Stomach (tissue), 19 donors: ENCODE results near the gene KLHL17. TPM values are rescaled to one million over a fixed set of nuclear protein-coding genes. Genes with fewer than 3 reads are reported as not detected.

ENCODE experiments used
- DNase-seq, 2 donors: peaks; one replicate each; pipeline versions ENCODE4 v3.0.0 to v3.0.0-alpha.2; 2013 to 2019
- H3K27ac ChIP-seq, 5 donors: fragments of 200-600 bp in 4 of 5; sonication (generic) in 4 of 5; one replicate each; pipeline ENCODE4 v1.5.1; 2013 to 2019; ENCODE audit warnings: mild to moderate bottlenecking in 1 of 5, moderate library complexity in 1 of 5
- H3K27me3 ChIP-seq, 3 donors: fragments of 200-600 bp; sonication (generic); one replicate each; pipeline ENCODE4 v1.5.1; 2017 to 2019; ENCODE audit warnings: mixed run types in 1 of 3
- H3K36me3 ChIP-seq, 4 donors: fragments of 200-600 bp; sonication (generic); 1 replicate in 3 of 4; 2 replicates in 1 of 4; pipeline ENCODE4 v1.5.1; 2016 to 2019
- H3K4me1 ChIP-seq, 4 donors: fragments of 200-600 bp; sonication (generic); one replicate each; pipeline ENCODE4 v1.5.1; 2016 to 2019
- H3K4me3 ChIP-seq, 4 donors: fragments of 200-600 bp; sonication (generic) in 3 of 4; one replicate each; pipeline ENCODE4 v1.5.1; 2016 to 2019; ENCODE audit warnings: mild to moderate bottlenecking in 1 of 4
- H3K9me3 ChIP-seq, 4 donors: fragments of 200-600 bp; sonication (generic); one replicate each; pipeline ENCODE4 v1.5.1; 2016 to 2019
- EP300 ChIP-seq: sonication (generic); formaldehyde crosslinking; IDR thresholded peaks from one replicate; pipeline ENCODE4 v1.6.1; 2017; ENCODE audit warnings: antibody characterized with exemption
- POLR2A ChIP-seq, 4 donors: fragments of 450-650 bp; IDR thresholded peaks; one replicate each; pipeline ENCODE4 v1.6.1; 2016; ENCODE audit warnings: antibody characterized with exemption in 4 of 4, control low read depth in 2 of 4, mild to moderate bottlenecking in 1 of 4, moderate library complexity in 1 of 4
- POLR2AphosphoS5 ChIP-seq, 3 donors: sonication (generic); formaldehyde crosslinking; IDR thresholded peaks; one replicate each; pipeline ENCODE4 v1.6.1; 2016; ENCODE audit warnings: antibody characterized with exemption in 3 of 3
- WGBS, 5 donors: extraction: QIAGEN DNeasy Blood & Tissue Kit in 3 of 5; methylation state at CpG; one replicate each; pipeline versions ENCODE4 v1.1.5 to v1.1.7; 2013 to 2018; 5-methylcytosine and 5-hydroxymethylcytosine counted together
- intact Hi-C: fragments of 100-400 bp; cut with DNase I; formaldehyde crosslinking; loops from one replicate; pipeline ENCODE4 v1.15.1; 2023; ENCODE audit warnings: low total_unique reads
- long read RNA-seq, 10 donors: transcript quantifications; one replicate each; lab custom pipeline, GENCODE V29; 2026
- polyA plus RNA-seq, 3 donors: library from polyadenylated mRNA; stranded (reverse); fragments of 200-250 nt; gene quantifications; one replicate each; pipeline ENCODE4 v1.2.3, GENCODE V29; 2013
- total RNA-seq, 5 donors: library from RNA; depleted of rRNA; stranded (reverse); fragments of >200 nt; gene quantifications; one replicate each; pipeline versions ENCODE4 v1.1.0 to v1.2.3, GENCODE V29; 2014 to 2016
- TF ChIP-seq, protein P1 (sequence below), 7 experiments: fragments of 450-650 bp in 4 of 7; fragments of 200-600 bp in 3 of 7; sonication (generic) in 3 of 7; IDR thresholded peaks; one replicate each; pipeline ENCODE4 v1.5.1; 2016 to 2019; ENCODE audit warnings: antibody characterized with exemption in 7 of 7, control low read depth in 2 of 7, mild to moderate bottlenecking in 1 of 7
- donor health status: healthy with polysubstance abuse.
- donor health status: Bipolar disorder and iron deficiency.
- donor health status: healthy.

KLHL17 gene
- total RNA-seq (10 to 100 TPM in 2 of 5 donors, 1 to 10 TPM in 3; 1.7 to 99.9 (median 8.1) TPM), polyA plus RNA-seq (10 to 100 TPM in 1 of 3 donors, 1 to 10 TPM in 2; 6.0 to 19.3 (median 7.2) TPM)
- long read RNA-seq, donor 1 = 0 reads
- long read RNA-seq, donor 2 = 0 reads
- long read RNA-seq, donor 3 = 0 reads
- long read RNA-seq, donor 4 = 0 reads
- long read RNA-seq, donor 5 = 0 reads
- long read RNA-seq, donor 6 = 0 reads
- long read RNA-seq, donor 7 = 0 reads
- long read RNA-seq, donor 8 = 0 reads
- long read RNA-seq, donor 9 = 0 reads
- long read RNA-seq, donor 10 = 0 reads

DNA sequence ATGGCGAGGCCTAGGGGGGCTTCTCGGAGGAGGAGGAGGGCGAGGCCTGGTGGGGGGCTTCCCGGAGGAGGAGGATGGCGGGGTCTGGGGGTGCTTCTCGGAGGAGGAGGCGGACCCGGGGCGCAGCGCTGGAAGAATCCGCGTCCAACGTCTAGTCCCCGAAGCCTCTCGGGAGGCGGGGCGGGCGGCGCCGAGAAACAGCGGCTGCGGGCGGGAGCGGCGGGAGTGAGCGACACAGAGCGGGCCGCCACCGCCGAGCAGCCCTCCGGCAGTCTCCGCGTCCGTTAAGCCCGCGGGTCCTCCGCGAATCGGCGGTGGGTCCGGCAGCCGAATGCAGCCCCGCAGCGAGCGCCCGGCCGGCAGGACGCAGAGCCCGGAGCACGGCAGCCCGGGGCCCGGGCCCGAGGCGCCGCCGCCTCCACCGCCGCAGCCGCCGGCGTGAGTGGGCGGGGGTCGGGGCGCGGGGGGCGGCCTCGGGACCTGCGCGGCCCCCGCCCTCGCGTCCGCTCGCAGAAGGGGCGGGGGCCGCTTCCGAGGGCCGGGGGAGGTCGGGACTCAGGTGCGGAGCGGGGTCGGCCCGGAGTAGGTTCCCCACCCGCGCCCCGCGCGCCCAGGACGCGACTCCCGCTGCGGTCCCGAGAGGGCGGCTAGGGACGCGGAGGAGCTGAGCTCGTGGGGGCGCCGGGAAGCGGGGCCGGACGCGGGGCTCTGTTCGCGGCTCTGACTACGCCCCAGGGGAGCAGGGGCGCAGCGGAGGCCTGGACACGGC is at the start of gene KLHL17:
KLHL17 (plus strand) TSS at position 222 of the 769 bp plus-strand sequence; CDS start at position 332, 110 bp downstream.
- intact Hi-C loops = no loop called here
- Histone ChIP-seq H3K27me3 (peaks cover 0 to 6% (median 0%) of the 10 kb centered on the region in 3 donors), H3K4me1 (peaks cover 29 to 47% (median 44%) of the 10 kb centered on the region in 4 donors), H3K27ac (peak within 1 kb of the TSS in 2 of 5 donors; percentile 72 to 80), H3K36me3 (peaks cover 26 to 49% (median 41%) of the 10 kb centered on the region in 4 donors), H3K4me3 (peak within 1 kb of the TSS; percentile 99 to 100 (median 100)), H3K9me3 (no peaks in the 10 kb centered on the region)
- peak; percentile 80 to 88 for DNase-seq
- TF ChIP-seq, protein P1, sequence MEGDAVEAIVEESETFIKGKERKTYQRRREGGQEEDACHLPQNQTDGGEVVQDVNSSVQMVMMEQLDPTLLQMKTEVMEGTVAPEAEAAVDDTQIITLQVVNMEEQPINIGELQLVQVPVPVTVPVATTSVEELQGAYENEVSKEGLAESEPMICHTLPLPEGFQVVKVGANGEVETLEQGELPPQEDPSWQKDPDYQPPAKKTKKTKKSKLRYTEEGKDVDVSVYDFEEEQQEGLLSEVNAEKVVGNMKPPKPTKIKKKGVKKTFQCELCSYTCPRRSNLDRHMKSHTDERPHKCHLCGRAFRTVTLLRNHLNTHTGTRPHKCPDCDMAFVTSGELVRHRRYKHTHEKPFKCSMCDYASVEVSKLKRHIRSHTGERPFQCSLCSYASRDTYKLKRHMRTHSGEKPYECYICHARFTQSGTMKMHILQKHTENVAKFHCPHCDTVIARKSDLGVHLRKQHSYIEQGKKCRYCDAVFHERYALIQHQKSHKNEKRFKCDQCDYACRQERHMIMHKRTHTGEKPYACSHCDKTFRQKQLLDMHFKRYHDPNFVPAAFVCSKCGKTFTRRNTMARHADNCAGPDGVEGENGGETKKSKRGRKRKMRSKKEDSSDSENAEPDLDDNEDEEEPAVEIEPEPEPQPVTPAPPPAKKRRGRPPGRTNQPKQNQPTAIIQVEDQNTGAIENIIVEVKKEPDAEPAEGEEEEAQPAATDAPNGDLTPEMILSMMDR (IDR thresholded peaks at IDR 0.05) = no peak
- TF ChIP-seq EP300 (no peak), POLR2A (IDR thresholded peaks at IDR 0.05) (no peak), POLR2AphosphoS5 (IDR thresholded peaks at IDR 0.05) (no peak)
- 0 to 3% (median 1%) methylated on average over 26 to 108 of the region's 109 CpGs for WGBS, 5 donors

DNA sequence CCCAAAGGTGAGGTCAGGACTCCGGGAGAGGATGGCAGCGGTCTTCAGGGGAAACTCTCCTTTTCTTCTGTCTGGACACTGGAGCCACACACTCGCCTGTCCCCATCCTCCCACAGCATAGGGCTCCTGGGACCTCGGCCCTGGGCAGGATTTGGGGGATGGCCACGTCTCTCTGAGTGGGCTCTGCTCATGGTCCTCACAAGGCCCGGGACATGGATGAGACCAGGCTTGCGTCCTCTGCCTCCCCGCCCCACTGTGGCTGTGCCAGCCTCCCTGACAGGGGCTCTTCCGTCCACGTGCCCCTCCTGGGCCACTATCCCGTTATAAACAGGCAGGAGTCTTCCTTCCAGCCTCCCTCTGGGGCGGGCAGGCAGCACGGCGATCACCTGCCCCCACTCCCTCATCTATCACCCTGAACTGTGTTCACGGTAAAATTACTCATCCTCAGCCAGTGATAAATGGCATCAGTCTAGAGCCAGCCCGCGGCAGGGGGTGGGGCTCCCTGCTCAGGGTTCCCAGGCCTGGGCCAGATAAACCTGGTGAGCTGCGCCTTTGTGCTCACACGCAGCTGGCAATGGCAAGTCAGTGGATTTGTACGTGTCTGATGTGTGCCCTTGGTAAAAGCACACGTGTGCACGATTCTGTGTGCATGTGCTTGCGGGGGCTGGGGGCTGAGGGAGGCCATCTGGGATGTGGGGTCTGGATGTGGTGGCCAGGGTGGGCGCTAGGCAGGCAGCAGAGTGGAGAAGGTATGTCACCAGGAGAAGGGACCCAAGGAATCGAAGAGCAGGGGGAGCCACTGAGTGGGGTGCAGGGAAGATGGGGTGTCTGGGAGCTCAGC is 49.3 kb upstream of the KLHL17 start:
- Histone ChIP-seq H3K36me3 (no peaks in the 10 kb centered on the region), H3K9me3 (no peaks in the 10 kb centered on the region), H3K4me3 (peak overlapping the region in 1 of 4 donors; percentile 27), H3K27ac (peak overlapping the region in 1 of 5 donors; percentile 25), H3K4me1 (peaks cover 22 to 38% (median 36%) of the 10 kb centered on the region in 4 donors), H3K27me3 (peaks cover 0 to 73% (median 10%) of the 10 kb centered on the region in 3 donors)
- intact Hi-C loops = no loop called here
- DNase-seq = peak; percentile 64 to 76
- 31 to 49% (median 37%) methylated on average over 21 to 25 of the region's 25 CpGs for WGBS, 5 donors
- TF ChIP-seq POLR2AphosphoS5 (IDR thresholded peaks at IDR 0.05) = peak in 1 of 3 donors; percentile 12
- TF ChIP-seq EP300 = no peak
- no peak for TF ChIP-seq POLR2A (IDR thresholded peaks at IDR 0.05)
- TF ChIP-seq, protein P1 (IDR thresholded peaks at IDR 0.05) = no peak

DNA sequence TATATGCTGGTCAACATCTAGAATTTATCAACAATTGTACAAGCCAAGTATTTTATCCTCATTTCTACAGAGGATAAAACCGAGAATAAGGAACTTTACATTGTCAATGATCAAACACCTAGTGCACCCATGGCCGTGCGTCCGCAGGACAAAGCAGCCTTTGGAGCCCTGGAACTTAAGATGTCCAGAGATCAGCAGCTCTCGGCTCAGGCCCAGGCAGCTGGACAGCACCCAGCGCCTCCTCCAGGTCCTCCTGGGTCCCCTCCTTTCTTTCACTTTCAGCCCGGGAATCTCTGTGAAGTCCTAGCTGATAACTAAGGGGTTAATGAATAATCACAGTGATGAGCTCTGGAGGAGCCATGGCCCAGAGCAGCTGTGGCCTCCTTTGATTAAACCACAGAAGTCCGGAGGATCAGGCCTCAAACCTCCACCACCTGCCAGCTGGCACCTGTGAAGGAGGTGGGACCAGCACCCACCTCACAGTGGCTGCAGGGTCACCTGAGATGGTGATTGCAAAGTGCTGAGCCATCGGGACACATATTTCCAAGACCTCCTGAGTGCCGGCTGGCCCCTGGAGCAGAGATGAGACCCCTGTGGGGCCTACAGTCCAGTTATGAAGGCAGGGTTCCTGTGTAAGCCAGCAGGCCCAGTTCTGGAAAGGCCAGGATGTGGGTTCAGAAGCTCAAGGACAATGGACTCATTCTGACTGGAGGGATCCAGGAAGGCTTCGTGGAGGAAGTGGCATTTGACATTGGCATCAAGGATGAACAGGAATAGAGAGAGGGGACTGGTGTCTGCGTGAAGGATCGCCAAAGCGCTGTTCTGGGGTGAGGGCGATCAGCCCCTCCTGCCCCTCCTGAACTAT is 48.3 kb upstream of the KLHL17 start:
- intact Hi-C loops = no loop called here
- 60 to 72% (median 65%) methylated on average over 14 to 15 of the region's 15 CpGs for WGBS, 5 donors
- Histone ChIP-seq H3K27me3 (peaks cover 0 to 75% (median 10%) of the 10 kb centered on the region in 3 donors), H3K9me3 (no peaks in the 10 kb centered on the region), H3K27ac (no peak overlapping the region), H3K4me3 (no peak overlapping the region), H3K4me1 (peaks cover 26 to 38% (median 36%) of the 10 kb centered on the region in 4 donors), H3K36me3 (no peaks in the 10 kb centered on the region)
- TF ChIP-seq, protein P1 (IDR thresholded peaks at IDR 0.05) = no peak
- no peak for TF ChIP-seq POLR2A (IDR thresholded peaks at IDR 0.05)
- no peak for TF ChIP-seq EP300
- no peak for TF ChIP-seq POLR2AphosphoS5 (IDR thresholded peaks at IDR 0.05)
- peak in 1 of 2 donors; percentile 7 for DNase-seq
